Measurements from ENCODE around the gene PSMB5. TPM values are rescaled to one million over a fixed set of nuclear protein-coding genes. Genes with fewer than 3 reads are reported as not detected.

The PSMB5 gene
- total and polyA plus RNA-seq, 7 experiments from 2014 or later, result 19.2 to 74.2 (median 37.4) TPM

DNA sequence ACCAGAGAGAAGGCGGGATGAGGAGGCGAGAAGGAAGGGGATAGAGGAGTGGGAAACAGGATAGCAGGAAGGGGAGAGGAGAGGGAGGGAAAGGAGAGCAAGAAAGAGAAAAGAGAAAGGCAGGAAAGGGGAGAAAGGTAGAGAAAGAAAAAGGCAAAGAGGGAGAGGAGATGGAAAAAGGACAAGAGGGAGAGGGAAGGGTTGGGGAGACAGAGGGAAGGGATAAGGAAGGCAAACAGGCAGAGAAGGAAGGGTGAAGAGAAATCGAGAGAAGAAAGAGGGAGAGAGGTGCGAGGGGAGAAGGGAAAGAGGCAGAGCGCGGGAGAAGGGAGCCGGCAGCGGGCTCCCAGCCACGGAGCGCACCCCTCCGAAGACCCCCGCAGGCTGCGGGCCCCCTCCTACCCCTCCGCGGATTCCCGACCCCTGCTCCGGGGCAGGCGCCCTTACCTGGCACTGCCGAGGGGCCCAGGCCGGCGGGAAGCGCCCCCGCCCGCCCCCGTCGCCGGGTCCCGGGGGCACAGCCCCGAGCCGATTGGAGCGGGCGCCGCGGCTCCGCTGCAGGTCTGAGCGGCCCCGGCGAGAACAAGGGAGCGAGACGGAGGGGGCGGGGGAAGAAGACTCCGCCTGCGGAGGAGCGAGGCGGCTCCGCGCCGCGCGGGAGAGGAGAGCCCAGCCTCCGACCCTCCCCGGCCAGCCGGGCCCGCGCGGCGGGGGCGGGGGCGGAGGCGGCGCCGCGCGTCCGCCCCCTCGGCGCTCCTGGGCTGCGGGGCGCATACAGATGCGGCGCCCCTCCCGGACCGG lies 22.5 kb upstream of the PSMB5 start, which contains the start of gene CDH24:
CDH24 (minus strand) TSS at position 565 of the 801 bp plus-strand sequence. CDS start 1,787 bp downstream, outside the sequence.
- Mint-ChIP-seq H3K27me3 (peaks cover 0 to 8% (median 0%) of the 10 kb centered on the region in 5 donors), H3K4me3 (peak within 1 kb of the TSS; percentile 78 to 91 (median 88)), H3K9me3 (peaks cover 0 to 2% (median 0%) of the 10 kb centered on the region in 11 donors), H3K4me1 (peaks cover 13 to 20% (median 17%) of the 10 kb centered on the region in 7 donors), H3K27ac (peak within 1 kb of the TSS; percentile 16 to 86 (median 55)), H3K36me3 (peaks cover 0 to 14% (median 9%) of the 10 kb centered on the region in 5 donors)
- peak within 1 kb of the TSS; percentile 58 for H3K27ac ChIP-seq (ENCODE audit: low read depth, low read length)
- intact Hi-C loops (cut with micrococcal nuclease), result loop anchor here (1.0 to 10.0 kb wide), 5 partner anchors 22 to 232 kb away; partner anchors contain the start of genes MRPL52 (in 1 of the 2) and PRMT5 (in 1 of the 2)
- H3K27me3 ChIP-seq (ENCODE audit: control insufficient read depth in 2 of 2, insufficient read depth in 2 of 2, low read length in 2 of 2), result no peaks in the 10 kb centered on the region
- H3K4me3 ChIP-seq (ENCODE audit: low read length), result peak within 1 kb of the TSS; percentile 67
- no peaks in the 10 kb centered on the region for H3K9me3 ChIP-seq (ENCODE audit: control insufficient read depth in 2 of 3, low read length in 3 of 3)
- ChIA-PET POLR2A (interaction anchor here (0.8 to 6.5 kb wide), 10 partner anchors 12 to 102 kb away, joined by 3 to 76 read pairs (median 4); partner anchors contain the start of gene AJUBA), CTCF (interaction anchor here (0.6 to 12.2 kb wide), 24 partner anchors 12 to 1047 kb away, joined by 3 to 264 read pairs (median 4); partner anchors contain the start of genes AJUBA and PRMT5)
- peak; percentile 77 for ATAC-seq
- DNase-seq, result peak; percentile 30 to 76 (median 54)
- peaks cover 8 to 34% (median 9%) of the 10 kb centered on the region in 3 experiments for H3K36me3 ChIP-seq (ENCODE audit: control insufficient read depth in 2 of 3, insufficient read depth in 3 of 3, low read length in 3 of 3)
- peaks cover 7 to 9% of the 10 kb centered on the region in 2 donors for H3K4me1 ChIP-seq (ENCODE audit: control insufficient read depth in 2 of 2, insufficient read depth in 2 of 2, low read length in 2 of 2)

DNA sequence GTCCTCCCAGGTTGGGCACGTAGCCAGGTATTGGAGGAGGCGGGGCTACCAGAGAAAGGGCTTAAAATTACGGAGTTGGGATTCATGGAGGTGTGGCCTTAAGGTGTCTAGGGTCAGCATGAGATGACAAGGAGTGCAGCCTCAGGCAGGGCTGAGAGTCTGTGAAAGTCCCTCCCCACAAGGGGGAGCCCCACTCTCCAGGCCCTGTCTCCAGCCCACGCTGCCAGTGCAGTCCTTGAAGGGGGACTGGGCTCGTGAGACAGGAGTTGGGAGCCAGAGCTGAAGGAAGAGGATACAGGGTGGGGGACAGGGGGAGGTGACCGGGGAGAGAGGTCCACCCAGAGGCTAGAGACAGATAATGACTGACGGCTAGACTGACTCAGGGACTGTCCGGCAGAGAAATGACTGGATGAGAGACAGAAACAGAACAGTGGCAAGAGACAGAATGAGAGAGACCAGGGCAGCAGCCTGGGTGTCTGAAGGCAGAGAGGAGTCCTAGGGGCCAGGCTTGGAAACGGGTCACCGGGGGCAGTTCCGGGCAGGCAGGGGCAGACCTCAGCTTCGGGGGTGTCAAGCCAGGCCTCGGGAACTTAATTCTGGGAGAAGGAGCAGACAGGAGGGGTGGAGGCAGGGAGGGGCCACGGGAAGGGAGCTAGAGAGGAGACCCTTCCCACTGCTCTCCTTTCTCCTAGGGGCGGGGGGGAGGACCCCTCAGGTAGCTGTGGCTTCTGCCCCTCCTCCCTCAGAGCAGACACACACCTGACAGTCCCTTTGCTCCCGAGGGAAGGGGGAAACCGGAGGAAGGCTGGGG lies 21.6 kb upstream of the PSMB5 start:
- Histone ChIP-seq H3K27ac (ENCODE audit: low read depth, low read length) (peak overlapping the region; percentile 58), H3K36me3 (ENCODE audit: control insufficient read depth in 2 of 3, insufficient read depth in 3 of 3, low read length in 3 of 3) (peaks cover 6 to 26% (median 8%) of the 10 kb centered on the region in 3 experiments), H3K9me3 (ENCODE audit: control insufficient read depth in 2 of 3, low read length in 3 of 3) (no peaks in the 10 kb centered on the region), H3K27me3 (ENCODE audit: control insufficient read depth in 2 of 2, insufficient read depth in 2 of 2, low read length in 2 of 2) (no peaks in the 10 kb centered on the region), H3K4me3 (ENCODE audit: low read length) (peak overlapping the region; percentile 23), H3K4me1 (ENCODE audit: control insufficient read depth in 2 of 2, insufficient read depth in 2 of 2, low read length in 2 of 2) (peaks cover 7 to 9% of the 10 kb centered on the region in 2 donors)
- CTCF ChIA-PET, result interaction anchor here (0.6 to 12.2 kb wide), 12 partner anchors 20 to 167 kb away, joined by 3 to 264 read pairs (median 4); partner anchors contain the start of genes AJUBA and PRMT5
- POLR2A ChIA-PET, result interaction anchor here (0.6 to 6.5 kb wide), 5 partner anchors 10 to 529 kb away, joined by 3 to 76 read pairs (median 4); partner anchors contain the start of gene AJUBA
- peak overlapping the region; percentile 74 to 90 (median 86) for H3K4me3 Mint-ChIP-seq
- H3K27me3 Mint-ChIP-seq, result peaks cover 0 to 8% (median 0%) of the 10 kb centered on the region in 5 donors
- peak overlapping the region in 7 of 9 donors; percentile 6 to 86 (median 55) for H3K27ac Mint-ChIP-seq
- intact Hi-C loops (cut with micrococcal nuclease), result loop anchor here (1.0 to 10.0 kb wide), 4 partner anchors 21 to 232 kb away; partner anchors contain the start of gene MRPL52 (in 1 of the 2)
- DNase-seq (peak; percentile 51 to 74 (median 65)), ATAC-seq (peak; percentile 79)
- H3K36me3 Mint-ChIP-seq, result peaks cover 0 to 12% (median 7%) of the 10 kb centered on the region in 5 donors
- H3K9me3 Mint-ChIP-seq, result peaks cover 0 to 2% (median 0%) of the 10 kb centered on the region in 11 donors
- peaks cover 13 to 23% (median 17%) of the 10 kb centered on the region in 7 donors for H3K4me1 Mint-ChIP-seq

DNA sequence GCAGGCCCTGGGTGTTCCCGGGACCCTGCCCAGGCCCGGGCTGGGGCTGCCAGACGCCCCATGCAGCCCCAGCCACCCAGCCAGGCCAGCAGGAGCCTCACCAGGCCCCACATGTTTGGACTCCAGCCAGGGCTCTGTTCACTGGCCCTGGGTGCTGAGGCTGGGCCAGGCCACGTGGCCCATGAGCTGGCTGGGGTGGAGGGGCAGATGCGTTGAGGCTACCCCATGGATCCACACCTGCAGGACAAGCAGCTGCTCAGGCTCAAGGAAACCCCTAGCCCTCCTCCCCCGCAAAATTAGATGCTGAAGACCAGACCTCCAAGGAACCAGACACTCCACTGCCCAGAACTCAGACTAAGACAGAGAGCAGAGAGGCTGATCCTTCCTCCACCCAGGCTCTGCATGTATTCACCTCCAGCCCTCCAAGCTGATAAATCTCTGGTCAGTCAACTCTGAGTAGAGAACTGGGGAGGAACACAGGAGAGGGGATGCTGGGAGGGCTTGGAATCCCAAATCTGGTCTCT lies 21.0 kb upstream of the PSMB5 start:
- ATAC-seq, result no peak

DNA sequence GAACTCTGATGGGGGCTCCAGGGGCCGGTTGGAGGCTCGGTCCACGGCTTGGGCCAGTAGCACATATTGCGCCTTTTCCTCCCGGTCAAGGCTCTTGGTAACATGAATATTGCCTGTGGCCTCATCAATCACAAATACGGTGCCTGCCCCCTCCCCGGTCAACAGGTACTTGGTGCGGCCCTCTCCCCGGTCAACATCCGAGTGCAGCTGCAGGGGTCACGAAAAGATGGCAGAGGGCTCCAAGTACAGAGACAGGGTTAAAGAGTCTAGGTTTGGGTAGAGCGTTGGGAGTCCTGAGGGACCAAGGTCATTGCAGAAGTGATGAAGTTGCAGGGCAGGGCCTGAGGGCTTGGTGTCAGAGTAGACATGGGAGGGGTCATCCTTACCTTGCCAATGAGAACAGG lies 20.4 kb upstream of the PSMB5 start:
- H3K4me3 Mint-ChIP-seq, result peak overlapping the region in 1 of 10 donors; percentile 29
- H3K27me3 ChIP-seq (ENCODE audit: control insufficient read depth in 2 of 2, insufficient read depth in 2 of 2, low read length in 2 of 2), result no peaks in the 10 kb centered on the region
- H3K9me3 ChIP-seq (ENCODE audit: control insufficient read depth in 2 of 3, low read length in 3 of 3), result no peaks in the 10 kb centered on the region
- CTCF ChIA-PET, result interaction anchor here (0.5 to 12.2 kb wide), 11 partner anchors 13 to 166 kb away, joined by 3 to 264 read pairs (median 4); partner anchors contain the start of gene AJUBA
- no peak overlapping the region for H3K27ac Mint-ChIP-seq
- intact Hi-C loops (cut with micrococcal nuclease), result loop anchor here in 1 of 2 donors (5.0 to 10.0 kb wide), 2 partner anchors 33 to 230 kb away; partner anchors contain the start of gene MRPL52
- ATAC-seq (no peak), DNase-seq (no peak)
- no peak overlapping the region for H3K27ac ChIP-seq (ENCODE audit: low read depth, low read length)
- H3K4me3 ChIP-seq (ENCODE audit: low read length), result no peak overlapping the region
- peaks cover 0 to 7% (median 3%) of the 10 kb centered on the region in 5 donors for H3K36me3 Mint-ChIP-seq
- no peaks in the 10 kb centered on the region for H3K9me3 Mint-ChIP-seq
- peaks cover 7 to 9% of the 10 kb centered on the region in 2 donors for H3K4me1 ChIP-seq (ENCODE audit: control insufficient read depth in 2 of 2, insufficient read depth in 2 of 2, low read length in 2 of 2)
- peaks cover 0 to 8% (median 0%) of the 10 kb centered on the region in 5 donors for H3K27me3 Mint-ChIP-seq
- peaks cover 0 to 14% (median 0%) of the 10 kb centered on the region in 3 experiments for H3K36me3 ChIP-seq (ENCODE audit: control insufficient read depth in 2 of 3, insufficient read depth in 3 of 3, low read length in 3 of 3)
- H3K4me1 Mint-ChIP-seq, result peaks cover 13 to 27% (median 17%) of the 10 kb centered on the region in 7 donors
- POLR2A ChIA-PET, result interaction anchor here (0.6 to 6.5 kb wide), 3 partner anchors 33 to 830 kb away, joined by 3 to 76 read pairs (median 4); partner anchors contain the start of gene AJUBA

More for the DNA sequence above, 21.0 kb upstream of the PSMB5 start:
- H3K4me3 Mint-ChIP-seq, result peak overlapping the region in 9 of 10 donors; percentile 74 to 90 (median 83)
- peak in 1 of 9 donors; percentile 19 for DNase-seq
- peaks cover 7 to 9% of the 10 kb centered on the region in 2 donors for H3K4me1 ChIP-seq (ENCODE audit: control insufficient read depth in 2 of 2, insufficient read depth in 2 of 2, low read length in 2 of 2)
- H3K9me3 Mint-ChIP-seq, result no peaks in the 10 kb centered on the region
- peak overlapping the region in 2 of 9 donors; percentile 16 to 51 for H3K27ac Mint-ChIP-seq
- peaks cover 0 to 8% (median 0%) of the 10 kb centered on the region in 5 donors for H3K27me3 Mint-ChIP-seq
- H3K36me3 Mint-ChIP-seq, result peaks cover 0 to 7% (median 3%) of the 10 kb centered on the region in 5 donors
- no peak overlapping the region for H3K27ac ChIP-seq (ENCODE audit: low read depth, low read length)
- intact Hi-C loops (cut with micrococcal nuclease), result loop anchor here (1.0 to 10.0 kb wide), 4 partner anchors 20 to 231 kb away; partner anchors contain the start of gene MRPL52 (in 1 of the 2)
- no peak overlapping the region for H3K4me3 ChIP-seq (ENCODE audit: low read length)
- H3K36me3 ChIP-seq (ENCODE audit: control insufficient read depth in 2 of 3, insufficient read depth in 3 of 3, low read length in 3 of 3), result peaks cover 2 to 19% (median 2%) of the 10 kb centered on the region in 3 experiments
- peaks cover 13 to 25% (median 17%) of the 10 kb centered on the region in 7 donors for H3K4me1 Mint-ChIP-seq
- no peaks in the 10 kb centered on the region for H3K9me3 ChIP-seq (ENCODE audit: control insufficient read depth in 2 of 3, low read length in 3 of 3)
- CTCF ChIA-PET, result interaction anchor here (0.5 to 12.2 kb wide), 12 partner anchors 15 to 166 kb away, joined by 3 to 264 read pairs (median 4); partner anchors contain the start of gene AJUBA
- no peaks in the 10 kb centered on the region for H3K27me3 ChIP-seq (ENCODE audit: control insufficient read depth in 2 of 2, insufficient read depth in 2 of 2, low read length in 2 of 2)
- POLR2A ChIA-PET, result interaction anchor here (0.6 to 6.5 kb wide), 4 partner anchors 10 to 830 kb away, joined by 3 to 76 read pairs (median 4); partner anchors contain the start of gene AJUBA

DNA sequence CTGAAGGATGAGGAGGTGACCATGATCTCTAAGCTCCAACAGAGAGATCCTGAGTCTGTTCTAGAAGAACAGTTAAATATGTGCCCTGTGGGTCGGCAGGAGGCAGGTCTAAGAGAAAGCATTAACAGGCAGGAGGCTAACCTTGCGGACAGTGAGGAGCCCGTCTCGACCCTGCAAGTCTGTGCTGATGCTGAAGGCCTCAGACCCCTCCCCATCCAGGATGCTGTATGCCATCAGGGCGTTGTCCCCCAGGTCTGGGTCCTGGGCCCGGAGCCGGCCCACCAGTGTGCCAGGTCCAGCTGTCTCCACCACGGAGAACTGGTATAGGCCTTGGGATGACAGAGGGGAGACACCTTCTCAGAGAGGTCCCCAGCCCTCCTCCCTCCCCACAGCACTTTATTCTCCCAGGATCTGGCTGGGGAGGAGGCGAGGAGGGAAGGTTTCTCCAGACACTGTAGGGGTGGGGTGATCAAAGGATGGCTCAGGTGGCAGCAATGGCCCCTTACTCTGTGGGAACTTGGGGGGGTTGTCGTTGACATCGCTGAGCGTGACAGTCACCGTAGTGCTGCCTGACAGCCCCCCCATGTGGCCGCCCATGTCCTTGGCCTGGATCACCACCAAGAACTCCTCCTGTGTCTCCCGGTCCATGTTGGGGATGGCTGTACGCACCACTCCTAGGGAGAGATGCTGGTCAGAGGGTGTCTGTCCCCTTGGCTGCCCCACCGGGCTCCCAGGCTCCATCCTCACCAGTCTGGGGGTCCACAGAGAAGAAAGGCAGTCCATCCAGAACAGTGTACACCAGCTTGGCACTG lies 19.5 kb upstream of the PSMB5 start:
- ChIA-PET POLR2A (interaction anchor here (0.8 to 6.5 kb wide), 2 partner anchors 48 to 69 kb away, joined by 3 to 76 read pairs; partner anchors contain the start of gene AJUBA), CTCF (interaction anchor here (0.7 to 12.2 kb wide), 8 partner anchors 8 to 91 kb away, joined by 4 to 264 read pairs (median 6); partner anchors contain the start of gene AJUBA)
- H3K9me3 Mint-ChIP-seq, result no peaks in the 10 kb centered on the region
- H3K27me3 Mint-ChIP-seq, result peaks cover 0 to 8% (median 0%) of the 10 kb centered on the region in 5 donors
- DNase-seq, result peak in 4 of 9 donors; percentile 18 to 37 (median 28)
- H3K27me3 ChIP-seq (ENCODE audit: control insufficient read depth in 2 of 2, insufficient read depth in 2 of 2, low read length in 2 of 2), result no peaks in the 10 kb centered on the region
- H3K4me1 Mint-ChIP-seq, result peaks cover 13 to 27% (median 17%) of the 10 kb centered on the region in 7 donors
- H3K9me3 ChIP-seq (ENCODE audit: control insufficient read depth in 2 of 3, low read length in 3 of 3), result no peaks in the 10 kb centered on the region
- H3K4me3 ChIP-seq (ENCODE audit: low read length), result no peak overlapping the region
- peaks cover 7 to 9% of the 10 kb centered on the region in 2 donors for H3K4me1 ChIP-seq (ENCODE audit: control insufficient read depth in 2 of 2, insufficient read depth in 2 of 2, low read length in 2 of 2)
- H3K27ac Mint-ChIP-seq, result peak overlapping the region in 1 of 9 donors; percentile 31
- intact Hi-C loops (cut with micrococcal nuclease), result loop anchor here in 1 of 2 donors (10.0 kb wide), 1 partner anchor 229 kb away; the partner anchor contains the start of gene MRPL52
- H3K36me3 ChIP-seq (ENCODE audit: control insufficient read depth in 2 of 3, insufficient read depth in 3 of 3, low read length in 3 of 3), result peaks cover 0 to 7% (median 0%) of the 10 kb centered on the region in 3 experiments
- peaks cover 0 to 4% (median 3%) of the 10 kb centered on the region in 5 donors for H3K36me3 Mint-ChIP-seq
- H3K4me3 Mint-ChIP-seq, result peak overlapping the region in 1 of 10 donors; percentile 41
- H3K27ac ChIP-seq (ENCODE audit: low read depth, low read length), result no peak overlapping the region
- no peak for ATAC-seq
